K562 (cell line): Measurements from ENCODE around the gene MGA. TPM values are rescaled to one million over a fixed set of nuclear protein-coding genes. Genes with fewer than 3 reads are reported as not detected.

Experiments
- BRCA1 ChIP-seq, 2 experiments: fragments of 450-650 bp in 1 of 2; sonication (generic) in 1 of 2; formaldehyde crosslinking in 1 of 2; IDR thresholded peaks; 2 replicates each; pipeline versions ENCODE4 v1.5.0 to v1.6.1; 2017 to 2020; ENCODE audit warnings: mild to moderate bottlenecking in 1 of 2, missing genetic modification reagents in 1 of 2
- CBX1 ChIP-seq: sonication (generic); IDR thresholded peaks from 2 replicates; pipeline ENCODE4 v1.6.1; 2016; ENCODE audit warnings: antibody characterized with exemption, low read depth, mild to moderate bottlenecking
- EGR1 ChIP-seq: fragments of 450-650 bp; conservative IDR thresholded peaks from 2 replicates; pipeline ENCODE4 v1.6.1; 2017; ENCODE audit warnings: mild to moderate bottlenecking
- GATAD2A ChIP-seq: fragments of 450-650 bp; IDR thresholded peaks from 2 replicates; pipeline ENCODE4 v1.6.1; 2017
- ILK ChIP-seq: fragments of 450-650 bp; IDR thresholded peaks from 2 replicates; pipeline ENCODE4 v1.6.1; 2016; ENCODE audit warnings: missing genetic modification characterization, low read depth, mild to moderate bottlenecking, missing compliant biosample characterization, moderate library complexity, borderline replicate concordance
- L3MBTL2 ChIP-seq: fragments of 450-650 bp; IDR thresholded peaks from 2 replicates; pipeline ENCODE4 v1.6.1; 2016; ENCODE audit warnings: mild to moderate bottlenecking, moderate library complexity
- NFIX ChIP-seq: fragments of 250-450 bp; sonication (Bioruptor Pico); IDR thresholded peaks from 2 replicates; pipeline ENCODE4 v1.4.0; 2020; ENCODE audit warnings: low read depth, mild to moderate bottlenecking, moderate library complexity
- NFRKB ChIP-seq: fragments of 450-650 bp; IDR thresholded peaks from 2 replicates; pipeline ENCODE4 v1.6.1; 2016; ENCODE audit warnings: low read depth
- RERE ChIP-seq: sonication (generic); formaldehyde crosslinking; IDR thresholded peaks from 2 replicates; pipeline ENCODE4 v1.8.0; 2023; ENCODE audit warnings: missing genetic modification reagents, mild to moderate bottlenecking, borderline replicate concordance
- SMAD3 ChIP-seq: fragments of 450-650 bp; formaldehyde crosslinking; conservative IDR thresholded peaks from 2 replicates; pipeline ENCODE4 v1.4.0; 2020; ENCODE audit warnings: mild to moderate bottlenecking
- TAF7 ChIP-seq: fragments of 450-650 bp; IDR thresholded peaks from 2 replicates; pipeline ENCODE4 v1.6.1; 2016; ENCODE audit warnings: missing genetic modification characterization, missing compliant biosample characterization
- TEAD2 ChIP-seq: fragments of 450-650 bp; IDR thresholded peaks from 2 replicates; pipeline ENCODE4 v1.6.1; 2016; ENCODE audit warnings: missing genetic modification characterization, control low read depth, missing compliant biosample characterization
- YBX1 ChIP-seq: fragments of 450-650 bp; IDR thresholded peaks from 2 replicates; pipeline ENCODE4 v1.7.1; 2016; ENCODE audit warnings: mild to moderate bottlenecking
- polyA plus RNA-seq, 8 experiments: library from polyadenylated mRNA; depleted of rRNA in 4 of 8; stranded (reverse) in 5 of 8; unstranded in 3 of 8; fragments of >200 nt; fragmentation: Nextera tagmentation in 2 of 8; fragmentation: Illumina TruSeq in 1 of 8; extraction: Ambion mirVana in 2 of 8; extraction: Trizol in 1 of 8; gene quantifications; 2 replicates each; pipeline versions ENCODE4 v1.2.1 to v1.2.3, GENCODE V29; 2011 to 2014; ENCODE audit warnings: inconsistent platforms in 1 of 8, missing spikeins in 1 of 8
- total RNA-seq, 7 experiments: library from RNA; depleted of rRNA in 6 of 7; stranded (reverse); fragments of >200 nt in 6 of 7; fragmentation: Illumina TruSeq in 2 of 7; extraction: Trizol in 2 of 7; gene quantifications; 2 replicates each; pipeline versions ENCODE4 v1.2.1 to v1.2.3, GENCODE V29; 2011 to 2021; ENCODE audit warnings: low replicate concordance in 1 of 7
- TF ChIP-seq, protein P1 (sequence below), 2 experiments: fragments of 450-650 bp in 1 of 2; IDR thresholded peaks; 2 replicates each; pipeline ENCODE4 v1.6.1; 2011 to 2017; ENCODE audit warnings: low read depth in 2 of 2, antibody characterized with exemption in 1 of 2, borderline replicate concordance in 1 of 2, low read length in 1 of 2, mild to moderate bottlenecking in 1 of 2, mixed read lengths in 1 of 2; ENCODE audit not compliant: control insufficient read depth in 1 of 2
- TF ChIP-seq, protein P2 (sequence below): fragments of 450-650 bp; IDR thresholded peaks from 2 replicates; pipeline ENCODE4 v1.6.1; 2018; ENCODE audit not compliant: partially characterized antibody

The MGA gene
- total and polyA plus RNA-seq, 9 of the 15 experiments (the other 6 are each of a cell fraction or from before 2014, with no cell fraction given) = 4.7 to 56.1 (median 21.1) TPM

DNA sequence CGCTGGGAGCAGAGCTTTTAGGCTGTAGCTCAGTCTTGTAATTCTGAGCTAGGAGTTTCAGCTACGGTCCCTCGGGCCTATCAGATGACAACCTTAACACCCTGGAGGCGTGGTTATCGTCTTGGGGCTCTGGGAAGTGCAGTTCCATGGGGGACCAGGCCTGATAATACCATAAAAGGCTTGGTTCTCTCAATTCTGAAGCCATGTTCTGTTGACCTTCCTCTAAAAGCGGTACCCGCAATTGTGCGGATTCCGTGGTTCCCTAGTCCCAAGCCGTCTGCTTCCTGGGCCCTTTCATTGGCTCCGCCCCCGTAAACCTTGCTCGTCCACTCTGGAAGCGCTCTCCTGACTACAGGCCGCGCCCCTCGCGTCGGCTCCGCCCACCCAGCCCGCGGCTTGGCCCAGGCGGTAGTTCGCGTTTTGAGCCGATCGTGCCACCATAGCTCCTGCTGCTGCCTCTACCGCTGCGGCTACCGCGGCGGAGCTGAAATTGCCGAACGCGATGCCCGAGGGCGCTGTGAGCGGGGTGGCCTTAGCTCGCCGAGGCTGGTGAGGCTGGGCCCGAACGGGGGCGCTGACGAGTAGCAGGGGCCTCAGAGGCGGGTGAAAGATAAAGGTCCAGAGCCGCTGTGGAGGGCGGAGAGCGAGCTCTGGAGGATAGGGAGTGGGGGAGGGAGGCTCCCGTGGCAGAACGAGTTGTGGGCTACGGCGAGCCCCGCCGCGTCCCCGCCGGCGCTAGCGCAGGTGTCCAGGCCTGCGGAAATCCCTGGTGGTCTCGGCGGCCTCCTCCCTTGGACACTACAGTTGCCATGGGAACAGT lies 114.1 kb downstream of the MGA start, which contains the start of gene MAPKBP1 (continued):
- TF ChIP-seq SMAD3 (CRISPR knock-in tag) = no peak; the same call in 1 of the 2 replicates
- TF ChIP-seq NFIX (CRISPR knock-in tag) = no peak
- TF ChIP-seq, protein P1, sequence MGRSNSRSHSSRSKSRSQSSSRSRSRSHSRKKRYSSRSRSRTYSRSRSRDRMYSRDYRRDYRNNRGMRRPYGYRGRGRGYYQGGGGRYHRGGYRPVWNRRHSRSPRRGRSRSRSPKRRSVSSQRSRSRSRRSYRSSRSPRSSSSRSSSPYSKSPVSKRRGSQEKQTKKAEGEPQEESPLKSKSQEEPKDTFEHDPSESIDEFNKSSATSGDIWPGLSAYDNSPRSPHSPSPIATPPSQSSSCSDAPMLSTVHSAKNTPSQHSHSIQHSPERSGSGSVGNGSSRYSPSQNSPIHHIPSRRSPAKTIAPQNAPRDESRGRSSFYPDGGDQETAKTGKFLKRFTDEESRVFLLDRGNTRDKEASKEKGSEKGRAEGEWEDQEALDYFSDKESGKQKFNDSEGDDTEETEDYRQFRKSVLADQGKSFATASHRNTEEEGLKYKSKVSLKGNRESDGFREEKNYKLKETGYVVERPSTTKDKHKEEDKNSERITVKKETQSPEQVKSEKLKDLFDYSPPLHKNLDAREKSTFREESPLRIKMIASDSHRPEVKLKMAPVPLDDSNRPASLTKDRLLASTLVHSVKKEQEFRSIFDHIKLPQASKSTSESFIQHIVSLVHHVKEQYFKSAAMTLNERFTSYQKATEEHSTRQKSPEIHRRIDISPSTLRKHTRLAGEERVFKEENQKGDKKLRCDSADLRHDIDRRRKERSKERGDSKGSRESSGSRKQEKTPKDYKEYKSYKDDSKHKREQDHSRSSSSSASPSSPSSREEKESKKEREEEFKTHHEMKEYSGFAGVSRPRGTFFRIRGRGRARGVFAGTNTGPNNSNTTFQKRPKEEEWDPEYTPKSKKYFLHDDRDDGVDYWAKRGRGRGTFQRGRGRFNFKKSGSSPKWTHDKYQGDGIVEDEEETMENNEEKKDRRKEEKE (IDR thresholded peaks at IDR 0.05; ENCODE audit: borderline replicate concordance in 1 of 2, control insufficient read depth in 1 of 2, low read depth in 2 of 2, low read length in 1 of 2) = no peak
- peak; percentile 78 for TF ChIP-seq EGR1
- TF ChIP-seq, protein P2, sequence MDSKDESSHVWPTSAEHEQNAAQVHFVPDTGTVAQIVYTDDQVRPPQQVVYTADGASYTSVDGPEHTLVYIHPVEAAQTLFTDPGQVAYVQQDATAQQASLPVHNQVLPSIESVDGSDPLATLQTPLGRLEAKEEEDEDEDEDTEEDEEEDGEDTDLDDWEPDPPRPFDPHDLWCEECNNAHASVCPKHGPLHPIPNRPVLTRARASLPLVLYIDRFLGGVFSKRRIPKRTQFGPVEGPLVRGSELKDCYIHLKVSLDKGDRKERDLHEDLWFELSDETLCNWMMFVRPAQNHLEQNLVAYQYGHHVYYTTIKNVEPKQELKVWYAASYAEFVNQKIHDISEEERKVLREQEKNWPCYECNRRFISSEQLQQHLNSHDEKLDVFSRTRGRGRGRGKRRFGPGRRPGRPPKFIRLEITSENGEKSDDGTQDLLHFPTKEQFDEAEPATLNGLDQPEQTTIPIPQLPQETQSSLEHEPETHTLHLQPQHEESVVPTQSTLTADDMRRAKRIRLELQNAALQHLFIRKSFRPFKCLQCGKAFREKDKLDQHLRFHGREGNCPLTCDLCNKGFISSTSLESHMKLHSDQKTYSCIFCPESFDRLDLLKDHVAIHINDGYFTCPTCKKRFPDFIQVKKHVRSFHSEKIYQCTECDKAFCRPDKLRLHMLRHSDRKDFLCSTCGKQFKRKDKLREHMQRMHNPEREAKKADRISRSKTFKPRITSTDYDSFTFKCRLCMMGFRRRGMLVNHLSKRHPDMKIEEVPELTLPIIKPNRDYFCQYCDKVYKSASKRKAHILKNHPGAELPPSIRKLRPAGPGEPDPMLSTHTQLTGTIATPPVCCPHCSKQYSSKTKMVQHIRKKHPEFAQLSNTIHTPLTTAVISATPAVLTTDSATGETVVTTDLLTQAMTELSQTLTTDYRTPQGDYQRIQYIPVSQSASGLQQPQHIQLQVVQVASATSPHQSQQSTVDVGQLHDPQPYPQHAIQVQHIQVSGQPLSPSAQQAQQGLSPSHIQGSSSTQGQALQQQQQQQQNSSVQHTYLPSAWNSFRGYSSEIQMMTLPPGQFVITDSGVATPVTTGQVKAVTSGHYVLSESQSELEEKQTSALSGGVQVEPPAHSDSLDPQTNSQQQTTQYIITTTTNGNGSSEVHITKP = peak; percentile 97
- TF ChIP-seq TEAD2 (tag) = no peak
- 0 out of 2 replicates have a peak, but pooled peaks have one; percentile 80 for TF ChIP-seq RERE
- no peak for TF ChIP-seq ILK (tag)
- no peak for TF ChIP-seq TAF7 (tag)
- TF ChIP-seq YBX1 = no peak
- TF ChIP-seq NFRKB = no peak
- TF ChIP-seq BRCA1 (IDR thresholded peaks at IDR 0.05) = no peak
- TF ChIP-seq BRCA1 (CRISPR knock-in tag; IDR thresholded peaks at IDR 0.05) = no peak
- TF ChIP-seq L3MBTL2 = peak; percentile 88
- TF ChIP-seq CBX1 = peak; percentile 48; the same call in 1 of the 2 replicates
- TF ChIP-seq GATAD2A = peak; percentile 81
